ENCODE results near the gene CUEDC2.
A peak's percentile ranks its signal among the peaks of the same experiment; 100 is the strongest.

CUEDC2 gene

DNA sequence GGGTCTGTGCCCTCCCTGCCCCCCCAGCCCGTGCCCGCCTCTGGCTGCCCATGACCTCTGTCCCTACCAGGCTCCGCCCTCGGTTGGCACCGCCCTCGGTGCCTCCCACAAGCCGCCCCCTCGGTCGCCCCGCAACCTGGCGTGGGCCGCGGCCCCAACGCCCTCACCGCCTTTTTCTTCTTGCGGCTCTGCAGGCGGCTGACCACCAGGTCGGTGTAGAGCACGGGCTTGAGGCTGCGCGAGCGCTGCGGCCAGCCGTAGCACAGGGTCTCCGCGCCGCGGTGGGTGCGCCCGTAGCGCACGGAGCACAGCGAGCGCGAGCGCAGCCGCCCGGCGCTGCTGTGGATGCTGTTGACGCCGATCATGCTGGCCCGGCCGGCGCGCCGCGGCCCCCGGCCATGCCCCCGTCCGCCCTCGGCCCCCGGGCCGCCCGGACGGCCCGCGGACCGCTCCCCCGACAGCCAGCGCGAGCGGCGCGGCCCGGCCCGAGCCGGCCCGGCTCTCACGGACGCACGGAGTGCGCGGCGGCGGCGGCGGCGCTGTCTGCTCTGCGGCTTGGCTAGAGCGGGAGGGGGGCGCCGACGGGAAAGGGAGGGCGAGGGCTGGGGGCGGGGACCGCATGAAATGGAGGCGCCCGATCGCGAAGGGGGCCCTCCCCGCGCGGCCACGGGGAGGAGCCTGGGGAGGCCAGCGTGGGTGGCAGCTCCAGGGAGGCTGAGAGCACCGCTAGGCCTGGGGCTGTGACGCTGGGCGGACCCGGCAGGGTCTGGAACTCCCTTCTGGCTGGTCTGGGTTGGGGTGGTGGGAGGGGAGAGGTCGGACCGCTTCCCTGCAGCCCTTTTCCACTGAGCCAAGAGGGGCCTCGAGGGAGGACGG lies 23.4 kb downstream of the CUEDC2 start:
- no peak for DNase-seq

DNA sequence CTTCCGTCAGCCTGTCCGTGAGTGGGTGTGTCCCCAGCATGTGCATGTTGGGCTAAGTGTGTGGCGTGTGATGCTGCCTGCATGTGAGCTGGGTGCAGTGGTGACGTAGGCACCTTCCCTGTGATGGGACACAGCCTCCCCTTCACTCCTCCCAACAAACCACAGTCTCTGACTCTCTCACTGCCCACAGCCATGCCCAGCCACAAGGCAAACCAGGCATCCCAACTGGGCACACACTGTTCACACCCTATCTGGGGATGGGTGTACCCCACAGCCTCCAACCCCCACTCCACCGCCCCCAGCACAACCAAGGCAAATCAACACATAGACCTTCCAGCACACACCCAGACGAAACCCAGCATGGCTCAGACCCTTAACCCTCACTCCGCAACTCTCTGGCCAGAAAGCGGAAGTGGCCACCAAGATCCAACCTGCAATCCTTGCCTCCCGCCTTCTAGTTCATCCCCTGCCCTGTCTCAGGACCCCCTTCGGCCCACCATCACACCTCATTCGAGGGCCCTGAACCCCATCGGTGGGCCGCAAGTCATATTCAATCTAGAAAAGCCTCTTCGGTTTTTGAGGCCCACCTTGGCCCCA lies 24.1 kb downstream of the CUEDC2 start:
- DNase-seq: no peak

DNA sequence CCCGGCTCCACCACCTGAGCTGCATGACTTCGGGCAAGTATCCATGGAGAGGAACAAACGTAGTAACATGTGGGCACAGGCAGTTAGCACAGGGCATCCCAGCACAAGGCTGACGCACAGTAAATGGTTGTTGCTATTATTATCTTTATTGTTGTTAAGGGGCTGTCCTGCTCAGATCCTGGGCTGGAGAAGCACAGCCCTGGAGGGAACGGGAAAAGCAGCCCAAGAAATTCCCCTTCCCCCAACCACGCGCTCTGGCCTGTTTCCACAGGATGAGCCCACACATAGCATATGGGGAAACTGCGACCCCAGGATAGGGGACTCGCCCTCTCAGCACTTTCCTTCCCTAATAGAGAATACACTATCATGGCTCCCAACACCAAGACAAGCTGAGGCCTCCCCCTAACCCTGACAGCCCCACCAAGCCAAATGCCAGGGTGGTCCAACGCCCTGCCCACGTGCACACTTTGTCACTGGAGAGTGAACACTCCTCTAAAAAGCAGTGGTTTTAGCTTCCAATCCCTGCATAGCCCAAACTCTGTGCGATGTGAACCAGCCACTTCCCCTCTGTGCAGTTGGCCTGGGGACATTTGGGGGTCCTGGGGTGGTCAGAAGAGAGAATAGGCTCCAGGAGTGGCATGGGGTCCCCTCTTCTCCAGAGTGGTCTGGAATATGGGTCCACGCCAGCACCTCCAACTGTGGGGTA lies 24.8 kb downstream of the CUEDC2 start:
- no peak for DNase-seq

DNA sequence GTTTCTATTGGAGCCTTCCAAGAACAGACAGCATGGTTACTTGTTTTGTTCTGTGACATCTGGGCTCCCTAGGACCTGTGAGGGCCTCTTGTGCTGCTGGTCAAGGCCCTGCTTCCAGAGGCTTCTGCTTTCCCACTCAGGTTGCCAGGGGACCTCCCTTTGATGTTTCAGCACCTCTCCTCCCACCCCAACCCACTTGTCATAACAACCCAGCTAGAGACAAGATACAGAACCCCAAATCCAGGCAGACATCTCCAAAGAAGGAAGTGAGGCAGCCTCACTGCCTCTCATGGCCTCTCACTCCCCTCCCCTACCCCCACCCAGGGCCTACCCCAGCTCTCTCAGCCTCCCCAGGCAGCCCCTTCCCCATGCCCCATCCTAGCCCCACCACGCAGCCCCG lies 25.6 kb downstream of the CUEDC2 start:
- no peak for DNase-seq

DNA sequence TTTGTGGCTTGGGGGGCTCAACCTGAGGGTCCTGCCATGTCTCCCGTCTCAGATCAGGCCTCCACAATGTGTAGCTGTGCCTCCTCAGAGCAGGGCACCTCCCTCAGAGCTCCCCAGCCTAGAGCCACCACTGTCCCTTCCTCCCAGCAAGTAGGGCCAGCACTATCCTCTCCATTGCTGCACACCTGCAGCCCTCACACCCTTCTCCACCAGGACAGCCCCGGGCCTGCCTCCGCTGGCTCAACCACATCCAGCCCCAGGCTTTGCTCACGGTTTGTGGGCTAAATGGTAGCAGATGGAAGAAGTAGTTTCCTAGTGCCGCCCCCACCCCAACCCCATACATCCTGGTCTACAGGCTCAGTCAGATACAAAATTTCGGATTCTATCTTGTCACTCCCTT lies 26.7 kb downstream of the CUEDC2 start:
- no peak for DNase-seq

DNA sequence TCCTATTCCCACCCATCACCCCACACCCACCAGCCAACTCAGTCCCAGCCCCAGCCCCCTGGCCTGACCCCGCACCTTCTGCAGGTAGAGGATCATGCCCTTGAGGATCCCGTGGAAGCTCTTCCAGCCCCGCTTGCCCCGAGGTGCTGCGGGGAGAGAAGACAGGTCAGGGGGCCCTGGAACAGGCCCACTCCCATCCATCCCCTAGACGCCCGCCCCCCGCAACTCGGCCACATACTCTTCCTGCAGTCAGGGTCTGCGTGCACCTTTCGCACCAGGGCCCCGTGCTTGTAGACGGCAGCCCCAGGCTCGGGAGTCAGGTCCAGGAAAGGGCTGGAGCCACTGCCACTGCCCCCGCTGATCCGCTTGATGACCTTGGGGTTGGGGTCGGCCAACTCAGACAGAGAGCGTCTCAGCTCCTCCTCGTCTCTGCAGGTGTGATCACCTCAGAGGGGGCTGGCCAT lies 27.2 kb downstream of the CUEDC2 start:
- no peak for DNase-seq

DNA sequence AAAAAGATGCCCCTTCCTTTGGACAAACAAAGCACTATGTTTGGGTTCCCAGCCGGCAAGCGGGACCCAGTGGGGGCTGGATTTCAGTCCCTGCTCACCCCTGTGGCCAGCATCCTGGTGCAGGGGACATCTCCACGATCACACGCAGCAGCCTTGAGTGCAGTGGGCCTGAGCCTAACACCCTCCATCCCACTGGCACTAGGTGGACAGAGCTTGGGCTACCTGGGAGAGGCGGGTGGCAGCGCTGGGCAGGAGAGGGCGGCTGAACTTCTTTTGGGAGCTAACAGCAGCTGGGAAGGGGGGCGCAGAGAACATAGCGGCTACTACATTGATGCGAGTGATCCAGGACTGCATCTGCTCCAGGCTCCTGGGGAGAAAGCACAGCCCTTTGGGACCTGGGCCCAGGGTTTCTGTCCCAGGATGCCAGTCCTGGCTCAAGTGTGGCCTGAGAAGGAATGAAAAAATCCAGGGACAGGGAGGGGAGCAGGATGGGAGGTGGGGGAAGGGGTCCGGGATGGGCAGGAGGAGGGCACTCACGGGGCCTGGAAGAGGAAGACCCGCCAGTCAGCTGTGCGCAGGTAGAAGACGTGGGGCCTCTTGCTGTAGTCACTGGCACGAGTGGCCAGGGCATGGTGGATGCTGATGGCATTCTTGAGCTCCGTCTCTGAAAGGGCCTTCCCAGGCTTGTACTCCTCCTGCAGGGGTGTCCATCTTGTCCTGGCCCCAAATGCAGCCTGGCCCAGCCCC lies 27.8 kb downstream of the CUEDC2 start:
- DNase-seq: no peak

DNA sequence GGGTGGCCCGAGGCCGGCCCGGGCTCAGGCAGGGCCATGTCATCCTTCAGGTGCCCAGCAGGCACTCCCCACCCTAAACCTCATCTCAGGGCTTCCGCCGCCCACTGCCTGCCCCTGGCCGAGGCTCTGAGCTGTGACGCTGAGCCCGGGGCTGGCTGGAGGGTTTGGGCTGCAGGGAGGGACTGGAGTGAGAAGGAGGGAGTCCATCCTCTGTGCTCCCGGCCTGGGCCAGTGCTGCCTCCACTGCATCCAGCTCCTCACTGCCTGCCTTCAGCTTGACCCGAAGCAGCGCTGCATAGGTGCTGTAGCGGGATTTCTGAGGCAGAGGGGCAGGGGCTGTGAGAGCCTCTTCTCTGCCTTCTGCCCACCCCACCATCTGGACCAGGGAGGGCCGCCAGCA lies 29.3 kb downstream of the CUEDC2 start:
- no peak for DNase-seq

DNA sequence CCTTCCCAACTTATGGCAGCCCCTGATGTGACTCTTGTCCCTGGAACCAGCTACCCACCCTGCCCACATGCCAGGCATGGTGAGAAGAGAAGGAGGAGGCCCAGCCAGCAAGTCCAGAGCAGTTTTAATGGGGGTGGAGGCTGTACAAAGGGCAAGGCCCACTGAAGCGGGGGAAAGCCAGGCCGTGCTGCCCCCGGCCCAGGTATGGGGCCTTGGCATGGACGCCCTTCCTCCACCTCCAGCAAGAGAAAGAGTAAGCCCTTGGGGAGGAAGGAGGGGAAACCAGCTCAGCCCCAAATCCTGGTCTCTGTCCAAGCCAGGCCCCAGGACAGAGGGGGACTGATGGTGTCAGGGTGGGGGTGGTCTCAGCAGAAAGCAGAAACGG lies 29.9 kb downstream of the CUEDC2 start:
- no peak for DNase-seq

DNA sequence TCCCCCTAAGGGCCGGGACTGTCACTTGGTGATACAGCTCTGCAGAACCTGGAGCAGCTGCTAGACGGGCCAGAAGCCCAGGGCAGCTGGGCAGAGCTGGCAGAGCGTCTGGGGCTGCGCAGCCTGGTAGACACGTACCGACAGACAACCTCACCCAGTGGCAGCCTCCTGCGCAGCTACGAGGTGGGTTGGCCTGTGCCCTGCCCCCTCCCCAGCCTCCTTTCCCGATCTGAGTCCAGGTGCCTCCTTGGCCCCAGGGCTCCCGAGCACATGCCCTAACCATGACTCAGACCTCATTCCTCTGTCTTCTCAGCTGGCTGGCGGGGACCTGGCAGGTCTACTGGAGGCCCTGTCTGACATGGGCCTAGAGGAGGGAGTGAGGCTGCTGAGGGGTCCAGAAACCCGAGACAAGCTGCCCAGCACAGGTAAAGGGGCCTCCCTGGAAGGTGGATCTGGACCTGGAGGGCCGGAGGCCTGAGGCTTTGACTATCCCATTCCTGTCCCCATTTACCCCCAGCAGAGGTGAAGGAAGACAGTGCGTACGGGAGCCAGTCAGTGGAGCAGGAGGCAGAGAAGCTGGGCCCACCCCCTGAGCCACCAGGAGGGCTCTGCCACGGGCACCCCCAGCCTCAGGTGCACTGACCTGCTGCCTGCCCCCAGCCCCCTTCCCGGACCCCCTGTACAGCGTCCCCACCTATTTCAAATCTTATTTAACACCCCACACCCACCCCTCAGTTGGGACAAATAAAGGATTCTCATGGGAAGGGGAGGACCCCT lies 30.5 kb downstream of the CUEDC2 start:
- no peak for DNase-seq

DNA sequence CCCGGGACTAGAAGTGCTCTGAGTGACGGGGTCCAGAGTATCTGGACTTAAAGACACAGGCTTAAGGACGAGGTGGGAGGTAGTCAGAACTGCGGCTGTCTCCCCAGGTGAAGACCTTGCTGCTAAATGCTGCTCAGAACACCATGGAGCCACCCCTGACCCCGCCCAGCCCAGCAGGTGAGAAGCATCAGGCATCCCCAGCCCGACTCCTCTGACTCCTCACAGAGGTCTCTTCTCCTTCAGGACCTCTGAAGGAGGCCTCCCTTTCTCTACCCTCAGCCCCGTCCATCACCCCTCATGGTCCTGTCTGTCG lies 31.1 kb downstream of the CUEDC2 start:
- no peak for DNase-seq

DNA sequence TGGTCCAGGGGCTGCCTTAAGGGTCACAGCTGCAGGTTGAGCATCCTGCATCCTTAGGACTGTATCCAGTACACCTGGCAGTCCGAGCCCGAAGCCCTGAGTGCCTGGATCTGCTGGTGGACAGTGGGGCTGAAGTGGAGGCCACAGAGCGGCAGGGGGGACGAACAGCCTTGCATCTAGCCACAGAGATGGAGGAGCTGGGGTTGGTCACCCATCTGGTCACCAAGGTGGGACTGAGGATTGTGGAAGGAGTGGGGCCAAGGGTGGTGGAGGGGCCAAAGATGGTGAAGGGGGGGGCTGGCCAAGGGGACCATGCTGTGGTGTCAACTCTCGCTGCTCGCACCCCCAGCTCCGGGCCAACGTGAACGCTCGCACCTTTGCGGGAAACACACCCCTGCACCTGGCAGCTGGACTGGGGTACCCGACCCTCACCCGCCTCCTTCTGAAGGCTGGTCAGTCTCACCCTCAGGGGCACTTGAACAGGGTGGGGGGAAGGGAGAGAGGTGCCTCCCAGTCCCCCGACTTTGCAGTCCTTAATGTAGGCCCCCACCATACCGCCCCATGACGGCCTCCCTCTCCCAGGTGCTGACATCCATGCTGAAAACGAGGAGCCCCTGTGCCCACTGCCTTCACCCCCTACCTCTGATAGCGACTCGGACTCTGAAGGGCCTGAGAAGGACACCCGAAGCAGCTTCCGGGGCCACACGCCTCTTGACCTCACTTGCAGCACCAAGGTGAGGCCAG lies 31.6 kb downstream of the CUEDC2 start:
- no peak for DNase-seq

DNA sequence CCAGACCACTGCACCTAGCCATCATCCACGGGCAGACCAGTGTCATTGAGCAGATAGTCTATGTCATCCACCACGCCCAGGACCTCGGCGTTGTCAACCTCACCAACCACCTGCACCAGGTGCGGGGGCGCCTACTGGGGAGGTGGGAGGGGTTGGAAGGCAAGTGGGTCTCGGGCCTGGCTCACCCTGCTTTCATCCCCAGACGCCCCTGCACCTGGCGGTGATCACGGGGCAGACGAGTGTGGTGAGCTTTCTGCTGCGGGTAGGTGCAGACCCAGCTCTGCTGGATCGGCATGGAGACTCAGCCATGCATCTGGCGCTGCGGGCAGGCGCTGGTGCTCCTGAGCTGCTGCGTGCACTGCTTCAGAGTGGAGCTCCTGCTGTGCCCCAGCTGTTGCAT lies 32.3 kb downstream of the CUEDC2 start:
- DNase-seq: no peak

DNA sequence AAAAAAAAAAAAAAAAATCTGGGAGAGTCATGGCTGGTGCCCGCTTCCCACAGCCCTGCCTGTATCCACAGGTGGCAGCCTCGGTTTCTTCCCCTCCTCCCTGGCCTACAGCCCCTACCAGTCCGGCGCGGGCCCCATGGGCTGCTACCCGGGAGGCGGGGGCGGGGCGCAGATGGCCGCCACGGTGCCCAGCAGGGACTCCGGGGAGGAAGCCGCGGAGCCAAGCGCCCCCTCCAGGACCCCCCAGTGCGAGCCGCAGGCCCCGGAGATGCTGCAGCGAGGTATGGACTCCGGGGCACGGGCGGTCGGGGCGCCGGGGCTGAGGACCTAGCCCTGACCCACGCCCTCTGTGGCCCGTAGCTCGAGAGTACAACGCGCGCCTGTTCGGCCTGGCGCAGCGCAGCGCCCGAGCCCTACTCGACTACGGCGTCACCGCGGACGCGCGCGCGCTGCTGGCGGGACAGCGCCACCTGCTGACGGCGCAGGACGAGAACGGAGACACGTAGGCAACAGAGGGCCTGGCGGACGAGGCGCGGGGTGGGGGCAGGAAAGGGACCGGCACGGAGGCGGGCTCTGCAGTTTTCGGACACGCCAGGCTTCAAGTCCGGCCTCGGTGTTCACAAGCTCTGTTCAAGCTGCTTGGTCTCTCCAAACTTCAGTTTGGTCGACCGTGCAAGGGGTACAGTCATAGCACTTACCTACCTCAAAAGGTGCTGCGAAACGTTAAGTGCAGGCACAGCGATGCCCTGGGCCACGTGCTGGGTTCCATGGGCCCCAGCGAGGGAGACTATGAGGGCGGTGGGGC lies 33.0 kb downstream of the CUEDC2 start:
- peak; percentile 58 for DNase-seq

DNA sequence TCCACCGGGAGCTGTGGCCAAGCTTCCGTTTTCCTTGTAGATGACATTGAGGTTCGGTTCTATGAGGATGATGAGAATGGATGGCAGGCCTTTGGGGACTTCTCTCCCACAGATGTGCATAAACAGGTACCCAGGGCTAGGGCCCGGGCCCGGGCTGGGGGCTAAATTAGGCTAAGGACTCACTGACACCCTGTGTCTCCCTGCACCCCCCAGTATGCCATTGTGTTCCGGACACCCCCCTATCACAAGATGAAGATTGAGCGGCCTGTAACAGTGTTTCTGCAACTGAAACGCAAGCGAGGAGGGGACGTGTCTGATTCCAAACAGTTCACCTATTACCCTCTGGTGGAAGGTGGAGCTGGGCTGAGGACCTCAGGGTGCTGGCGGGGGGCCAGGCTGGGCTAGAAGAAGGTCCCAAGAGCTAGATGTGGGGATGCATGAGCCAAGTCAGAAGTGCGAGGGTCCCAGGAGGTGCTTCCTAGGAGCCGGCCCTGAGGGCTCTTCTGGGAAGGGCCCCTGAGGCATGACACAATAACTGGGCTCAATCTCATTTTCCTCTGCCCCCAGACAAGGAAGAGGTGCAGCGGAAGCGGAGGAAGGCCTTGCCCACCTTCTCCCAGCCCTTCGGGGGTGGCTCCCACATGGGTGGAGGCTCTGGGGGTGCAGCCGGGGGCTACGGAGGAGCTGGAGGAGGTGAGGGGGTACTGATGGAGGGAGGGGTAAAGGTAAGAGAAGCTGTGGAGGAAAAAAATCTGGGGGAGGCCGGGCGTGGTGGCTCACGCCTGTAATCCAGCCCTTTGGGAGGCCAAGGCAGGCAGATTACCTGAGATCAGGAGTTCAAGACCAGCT lies 34.0 kb downstream of the CUEDC2 start:
- no peak for DNase-seq

DNA sequence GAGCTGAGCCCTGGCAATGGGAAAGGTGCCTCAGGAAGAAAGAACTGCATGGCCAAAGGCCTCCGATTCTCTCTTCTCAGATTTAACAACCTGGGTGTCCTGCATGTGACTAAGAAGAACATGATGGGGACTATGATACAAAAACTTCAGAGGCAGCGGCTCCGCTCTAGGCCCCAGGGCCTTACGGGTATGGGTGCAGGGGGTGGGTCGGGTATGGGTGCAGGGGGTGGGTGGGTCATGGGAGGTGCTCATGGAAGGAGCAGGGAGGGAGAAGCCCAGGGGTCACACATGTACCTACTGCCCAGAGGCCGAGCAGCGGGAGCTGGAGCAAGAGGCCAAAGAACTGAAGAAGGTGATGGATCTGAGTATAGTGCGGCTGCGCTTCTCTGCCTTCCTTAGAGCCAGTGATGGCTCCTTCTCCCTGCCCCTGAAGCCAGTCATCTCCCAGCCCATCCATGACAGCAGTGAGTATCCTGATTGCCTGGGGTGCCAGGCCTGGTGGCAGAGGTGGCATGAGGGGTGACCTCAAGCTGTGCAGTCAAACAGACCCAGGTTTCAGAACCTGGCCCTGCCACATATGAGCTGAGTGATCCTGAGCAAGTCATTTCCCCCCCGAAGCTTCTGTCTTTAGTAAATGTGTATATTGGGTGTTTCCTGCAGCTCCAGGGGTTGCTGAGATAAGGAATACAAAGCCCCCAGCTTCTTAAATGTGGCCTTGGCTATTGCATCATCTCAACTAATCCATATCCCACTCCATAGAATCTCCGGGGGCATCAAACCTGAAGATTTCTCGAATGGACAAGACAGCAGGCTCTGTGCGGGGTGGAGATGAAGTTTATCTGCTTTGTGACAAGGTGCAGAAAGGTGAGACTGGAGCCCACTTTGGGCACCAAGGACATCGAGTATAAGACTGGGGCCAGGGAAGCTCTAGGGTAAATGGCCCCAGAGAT lies 34.9 kb downstream of the CUEDC2 start:
- DNase-seq: no peak

DNA sequence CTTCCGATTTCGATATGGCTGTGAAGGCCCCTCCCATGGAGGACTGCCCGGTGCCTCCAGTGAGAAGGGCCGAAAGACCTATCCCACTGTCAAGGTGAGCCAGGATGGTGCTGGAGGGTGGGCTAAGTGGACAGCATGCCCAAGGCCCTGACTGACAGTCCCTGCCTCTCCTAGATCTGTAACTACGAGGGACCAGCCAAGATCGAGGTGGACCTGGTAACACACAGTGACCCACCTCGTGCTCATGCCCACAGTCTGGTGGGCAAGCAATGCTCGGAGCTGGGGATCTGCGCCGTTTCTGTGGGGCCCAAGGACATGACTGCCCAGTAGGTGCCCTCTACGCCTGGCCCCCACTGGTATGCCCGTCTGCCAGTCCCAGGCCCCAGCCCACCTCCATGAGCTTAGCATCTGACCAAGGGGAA lies 35.6 kb downstream of the CUEDC2 start:
- DNase-seq: no peak

DNA sequence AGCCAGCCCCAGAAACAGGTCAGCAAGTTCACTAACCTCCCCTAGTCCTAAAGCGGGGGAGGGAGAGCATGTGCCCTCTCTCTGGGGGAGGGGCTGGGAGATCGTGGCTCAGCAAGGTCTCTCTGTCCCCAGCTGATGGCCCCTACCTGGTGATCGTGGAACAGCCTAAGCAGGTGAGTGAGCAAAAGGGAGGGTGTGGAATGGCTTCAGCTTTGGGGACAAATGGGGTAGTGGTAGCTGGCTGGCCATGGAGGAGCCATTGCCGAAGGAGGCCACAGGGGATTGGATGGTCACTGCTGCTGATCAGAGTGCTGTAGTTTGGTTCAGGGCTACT lies 36.1 kb downstream of the CUEDC2 start:
- DNase-seq: no peak
